ENCODE measurements around the gene EZH1.

Gene EZH1

GRCh38 chr17:42784811-42785592 lies 40.2 kb upstream of the EZH1 start:
- peak overlapping the region; percentile 16 for H2BK12ac ChIP-seq (ENCODE audit: low read length)
- H3K9me3 ChIP-seq (replicated peaks in 1 of 2; ENCODE audit: control insufficient read depth in 2 of 2, insufficient read depth in 1 of 2, low read depth in 1 of 2, low read length in 2 of 2), result no peaks in the 10 kb centered on the region
- no peak overlapping the region for H2BK15ac ChIP-seq (ENCODE audit: low read length)
- H3K27me3 ChIP-seq (ENCODE audit: control insufficient read depth in 3 of 3, insufficient read depth in 3 of 3, low read depth in 1 of 3, low read length in 3 of 3), result peaks cover 0 to 25% (median 8%) of the 10 kb centered on the region in 3 experiments
- H2AK5ac ChIP-seq (ENCODE audit: low read depth, low read length), result peak overlapping the region; percentile 23
- no peak overlapping the region for H3K4me3 ChIP-seq (ENCODE audit: low read length in 2 of 2)
- peak overlapping the region; percentile 9 for H3K23ac ChIP-seq (ENCODE audit: low read depth, low read length, poor library complexity)
- no peak overlapping the region for H3K18ac ChIP-seq (ENCODE audit: low read length)
- DNase-seq (ENCODE audit: low spot score), result no peak
- H3K9ac ChIP-seq (ENCODE audit: low read depth, low read length, poor library complexity), result no peak overlapping the region
- H2BK5ac ChIP-seq (ENCODE audit: low read length), result no peak overlapping the region
- peaks cover 0 to 5% of the 10 kb centered on the region in 2 donors for H3K4me1 ChIP-seq (ENCODE audit: control insufficient read depth in 2 of 2, insufficient read depth in 1 of 2, low read depth in 1 of 2, low read length in 2 of 2)
- no peak overlapping the region for H3K4me2 ChIP-seq (ENCODE audit: insufficient read depth, low read length, poor library complexity, severe bottlenecking)
- peaks cover 0 to 2% of the 10 kb centered on the region in 2 donors for H3K36me3 ChIP-seq (replicated peaks in 1 of 2; ENCODE audit: control insufficient read depth in 2 of 2, insufficient read depth in 2 of 2, low read length in 2 of 2)
- H3K4ac ChIP-seq (ENCODE audit: low read length), result peak overlapping the region; percentile 70
- no CpG with 5 or more reads among the region's 52 CpGs for WGBS, 2 donors (ENCODE audit: extremely low coverage in 2 of 2, insufficient read length in 2 of 2, insufficient replicate concordance in 1 of 2)
- H3K27ac ChIP-seq (replicated peaks; ENCODE audit: low read length), result no peak overlapping the region
- H4K91ac ChIP-seq (ENCODE audit: low read depth, low read length, poor library complexity), result no peak overlapping the region
- H2AFZ ChIP-seq (ENCODE audit: low read length), result no peak overlapping the region
- H3K14ac ChIP-seq (ENCODE audit: low read length), result no peak overlapping the region
- H3K79me1 ChIP-seq (ENCODE audit: low read depth, low read length), result no peaks in the 10 kb centered on the region
- no peak overlapping the region for H4K8ac ChIP-seq (ENCODE audit: low read depth, low read length)
- no peak overlapping the region for H2BK120ac ChIP-seq (ENCODE audit: low read depth, low read length)

GRCh38 chr17:42784409-42784808 lies 39.6 kb upstream of the EZH1 start:
- H3K4me2 ChIP-seq (ENCODE audit: insufficient read depth, low read length, poor library complexity, severe bottlenecking), result no peak overlapping the region
- H3K4me3 ChIP-seq (ENCODE audit: low read length in 2 of 2), result no peak overlapping the region
- no peak overlapping the region for H2BK12ac ChIP-seq (ENCODE audit: low read length)
- H2AK5ac ChIP-seq (ENCODE audit: low read depth, low read length), result no peak overlapping the region
- H2AFZ ChIP-seq (ENCODE audit: low read length), result no peak overlapping the region
- H3K27ac ChIP-seq (replicated peaks; ENCODE audit: low read length), result no peak overlapping the region
- no peak overlapping the region for H4K91ac ChIP-seq (ENCODE audit: low read depth, low read length, poor library complexity)
- no peaks in the 10 kb centered on the region for H3K9me3 ChIP-seq (replicated peaks in 1 of 2; ENCODE audit: control insufficient read depth in 2 of 2, insufficient read depth in 1 of 2, low read depth in 1 of 2, low read length in 2 of 2)
- H3K36me3 ChIP-seq (replicated peaks in 1 of 2; ENCODE audit: control insufficient read depth in 2 of 2, insufficient read depth in 2 of 2, low read length in 2 of 2), result peaks cover 2 to 8% of the 10 kb centered on the region in 2 donors
- H2BK5ac ChIP-seq (ENCODE audit: low read length), result no peak overlapping the region
- no peak overlapping the region for H4K8ac ChIP-seq (ENCODE audit: low read depth, low read length)
- peaks cover 0 to 9% of the 10 kb centered on the region in 2 donors for H3K4me1 ChIP-seq (ENCODE audit: control insufficient read depth in 2 of 2, insufficient read depth in 1 of 2, low read depth in 1 of 2, low read length in 2 of 2)
- H3K27me3 ChIP-seq (ENCODE audit: control insufficient read depth in 3 of 3, insufficient read depth in 3 of 3, low read depth in 1 of 3, low read length in 3 of 3), result peaks cover 0 to 25% (median 8%) of the 10 kb centered on the region in 3 experiments
- H3K18ac ChIP-seq (ENCODE audit: low read length), result no peak overlapping the region
- no peak overlapping the region for H2BK15ac ChIP-seq (ENCODE audit: low read length)
- no peak overlapping the region for H3K9ac ChIP-seq (ENCODE audit: low read depth, low read length, poor library complexity)
- H2BK120ac ChIP-seq (ENCODE audit: low read depth, low read length), result no peak overlapping the region
- H3K23ac ChIP-seq (ENCODE audit: low read depth, low read length, poor library complexity), result no peak overlapping the region
- peak overlapping the region; percentile 47 for H3K14ac ChIP-seq (ENCODE audit: low read length)
- no peak for DNase-seq (ENCODE audit: low spot score)
- no peaks in the 10 kb centered on the region for H3K79me1 ChIP-seq (ENCODE audit: low read depth, low read length)
- H3K4ac ChIP-seq (ENCODE audit: low read length), result no peak overlapping the region
- no CpG with 5 or more reads among the region's 25 CpGs for WGBS, 2 donors (ENCODE audit: extremely low coverage in 2 of 2, insufficient read length in 2 of 2, insufficient replicate concordance in 1 of 2)

GRCh38 chr17:42783791-42784138 lies 38.9 kb upstream of the EZH1 start:
- Histone ChIP-seq H2BK120ac (ENCODE audit: low read depth, low read length) (no peak overlapping the region), H3K79me1 (ENCODE audit: low read depth, low read length) (no peaks in the 10 kb centered on the region), H2AFZ (ENCODE audit: low read length) (no peak overlapping the region), H3K4me3 (ENCODE audit: low read length in 2 of 2) (no peak overlapping the region), H3K27ac (replicated peaks; ENCODE audit: low read length) (no peak overlapping the region), H4K8ac (ENCODE audit: low read depth, low read length) (no peak overlapping the region), H2BK15ac (ENCODE audit: low read length) (no peak overlapping the region), H3K23ac (ENCODE audit: low read depth, low read length, poor library complexity) (no peak overlapping the region), H3K9ac (ENCODE audit: low read depth, low read length, poor library complexity) (no peak overlapping the region), H3K4me1 (ENCODE audit: control insufficient read depth in 2 of 2, insufficient read depth in 1 of 2, low read depth in 1 of 2, low read length in 2 of 2) (peaks cover 0 to 9% of the 10 kb centered on the region in 2 donors), H4K91ac (ENCODE audit: low read depth, low read length, poor library complexity) (no peak overlapping the region), H3K9me3 (replicated peaks in 1 of 2; ENCODE audit: control insufficient read depth in 2 of 2, insufficient read depth in 1 of 2, low read depth in 1 of 2, low read length in 2 of 2) (no peaks in the 10 kb centered on the region), H3K36me3 (replicated peaks in 1 of 2; ENCODE audit: control insufficient read depth in 2 of 2, insufficient read depth in 2 of 2, low read length in 2 of 2) (peaks cover 6 to 14% of the 10 kb centered on the region in 2 donors), H3K4me2 (ENCODE audit: insufficient read depth, low read length, poor library complexity, severe bottlenecking) (no peak overlapping the region), H3K18ac (ENCODE audit: low read length) (no peak overlapping the region), H2BK5ac (ENCODE audit: low read length) (no peak overlapping the region), H3K14ac (ENCODE audit: low read length) (no peak overlapping the region), H2BK12ac (ENCODE audit: low read length) (no peak overlapping the region), H3K4ac (ENCODE audit: low read length) (no peak overlapping the region), H3K27me3 (ENCODE audit: control insufficient read depth in 3 of 3, insufficient read depth in 3 of 3, low read depth in 1 of 3, low read length in 3 of 3) (peaks cover 0 to 25% (median 8%) of the 10 kb centered on the region in 3 experiments), H2AK5ac (ENCODE audit: low read depth, low read length) (no peak overlapping the region)
- no CpG with 5 or more reads among the region's 22 CpGs for WGBS, 2 donors (ENCODE audit: extremely low coverage in 2 of 2, insufficient read length in 2 of 2, insufficient replicate concordance in 1 of 2)
- no peak for DNase-seq (ENCODE audit: low spot score)

- H3K9me3 ChIP-seq (replicated peaks in 1 of 2; ENCODE audit: control insufficient read depth in 2 of 2, insufficient read depth in 1 of 2, low read depth in 1 of 2, low read length in 2 of 2), result no peaks in the 10 kb centered on the region
- H2BK5ac ChIP-seq (ENCODE audit: low read length), result no peak overlapping the region
Observed at GRCh38 chr17:42783062-42783790, 38.4 kb upstream of the EZH1 start.

More at GRCh38 chr17:42783062-42783790, 38.4 kb upstream of the EZH1 start:
- Histone ChIP-seq H4K91ac (ENCODE audit: low read depth, low read length, poor library complexity) (peak overlapping the region; percentile 22), H2BK120ac (ENCODE audit: low read depth, low read length) (no peak overlapping the region), H3K27ac (replicated peaks; ENCODE audit: low read length) (no peak overlapping the region), H3K14ac (ENCODE audit: low read length) (no peak overlapping the region), H3K27me3 (ENCODE audit: control insufficient read depth in 3 of 3, insufficient read depth in 3 of 3, low read depth in 1 of 3, low read length in 3 of 3) (peaks cover 0 to 25% (median 8%) of the 10 kb centered on the region in 3 experiments), H3K4ac (ENCODE audit: low read length) (no peak overlapping the region), H4K8ac (ENCODE audit: low read depth, low read length) (peak overlapping the region; percentile 30), H2BK15ac (ENCODE audit: low read length) (peak overlapping the region; percentile 33), H3K79me1 (ENCODE audit: low read depth, low read length) (no peaks in the 10 kb centered on the region), H2AFZ (ENCODE audit: low read length) (no peak overlapping the region), H3K36me3 (replicated peaks in 1 of 2; ENCODE audit: control insufficient read depth in 2 of 2, insufficient read depth in 2 of 2, low read length in 2 of 2) (peaks cover 6 to 20% of the 10 kb centered on the region in 2 donors), H3K9ac (ENCODE audit: low read depth, low read length, poor library complexity) (no peak overlapping the region), H3K23ac (ENCODE audit: low read depth, low read length, poor library complexity) (no peak overlapping the region), H2BK12ac (ENCODE audit: low read length) (no peak overlapping the region), H3K18ac (ENCODE audit: low read length) (no peak overlapping the region), H2AK5ac (ENCODE audit: low read depth, low read length) (no peak overlapping the region), H3K4me3 (ENCODE audit: low read length in 2 of 2) (no peak overlapping the region), H3K4me2 (ENCODE audit: insufficient read depth, low read length, poor library complexity, severe bottlenecking) (no peak overlapping the region), H3K4me1 (ENCODE audit: control insufficient read depth in 2 of 2, insufficient read depth in 1 of 2, low read depth in 1 of 2, low read length in 2 of 2) (peaks cover 0 to 9% of the 10 kb centered on the region in 2 donors)
- no peak for DNase-seq (ENCODE audit: low spot score)
- WGBS, 2 donors (ENCODE audit: extremely low coverage in 2 of 2, insufficient read length in 2 of 2, insufficient replicate concordance in 1 of 2), result no CpG with 5 or more reads among the region's 9 CpGs
